GM19193 (cell line): ENCODE measurements around the gene UBE2O.
A peak's percentile ranks its signal among the peaks of the same experiment; 100 is the strongest.

ENCODE experiments used
- POLR2A ChIP-seq: IDR thresholded peaks from 4 replicates; pipeline ENCODE4 v1.6.1; 2011; ENCODE audit not compliant: insufficient read depth, insufficient read length; ENCODE audit errors: extremely low read depth

Gene UBE2O

GRCh38 chr17:76452660-76453430 is at the start of gene UBE2O:
Gene UBE2O, minus strand, starts transcription at chr17:76453152. Its CDS starts 11 bp downstream, at chr17:76453141.
- peak; percentile 68 for TF ChIP-seq POLR2A

DNA sequence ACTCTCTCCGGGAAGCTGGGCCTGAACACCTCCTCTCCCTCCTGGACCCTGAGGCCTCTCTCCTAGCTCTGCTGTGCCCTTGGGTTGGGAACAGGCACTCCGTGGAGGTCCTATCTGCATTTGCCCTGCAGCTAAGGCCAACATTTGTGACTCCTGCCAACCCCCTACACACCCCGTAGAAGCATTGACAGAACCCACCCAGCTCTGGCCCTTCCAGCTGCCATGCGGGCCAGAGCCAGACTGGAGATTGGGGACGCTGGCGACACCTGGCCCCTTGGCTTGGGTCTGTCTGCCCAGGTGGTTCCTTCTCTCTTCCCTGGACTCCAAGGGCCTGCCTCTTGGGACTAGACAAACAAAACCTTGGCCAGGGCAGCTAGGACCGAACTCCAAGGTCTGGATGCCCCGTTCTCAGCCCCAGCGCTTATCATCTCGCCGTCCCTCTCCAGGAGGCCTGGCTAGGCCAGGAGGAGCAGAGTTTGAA is 48.9 kb upstream of the UBE2O start:
- TF ChIP-seq POLR2A: no peak

DNA sequence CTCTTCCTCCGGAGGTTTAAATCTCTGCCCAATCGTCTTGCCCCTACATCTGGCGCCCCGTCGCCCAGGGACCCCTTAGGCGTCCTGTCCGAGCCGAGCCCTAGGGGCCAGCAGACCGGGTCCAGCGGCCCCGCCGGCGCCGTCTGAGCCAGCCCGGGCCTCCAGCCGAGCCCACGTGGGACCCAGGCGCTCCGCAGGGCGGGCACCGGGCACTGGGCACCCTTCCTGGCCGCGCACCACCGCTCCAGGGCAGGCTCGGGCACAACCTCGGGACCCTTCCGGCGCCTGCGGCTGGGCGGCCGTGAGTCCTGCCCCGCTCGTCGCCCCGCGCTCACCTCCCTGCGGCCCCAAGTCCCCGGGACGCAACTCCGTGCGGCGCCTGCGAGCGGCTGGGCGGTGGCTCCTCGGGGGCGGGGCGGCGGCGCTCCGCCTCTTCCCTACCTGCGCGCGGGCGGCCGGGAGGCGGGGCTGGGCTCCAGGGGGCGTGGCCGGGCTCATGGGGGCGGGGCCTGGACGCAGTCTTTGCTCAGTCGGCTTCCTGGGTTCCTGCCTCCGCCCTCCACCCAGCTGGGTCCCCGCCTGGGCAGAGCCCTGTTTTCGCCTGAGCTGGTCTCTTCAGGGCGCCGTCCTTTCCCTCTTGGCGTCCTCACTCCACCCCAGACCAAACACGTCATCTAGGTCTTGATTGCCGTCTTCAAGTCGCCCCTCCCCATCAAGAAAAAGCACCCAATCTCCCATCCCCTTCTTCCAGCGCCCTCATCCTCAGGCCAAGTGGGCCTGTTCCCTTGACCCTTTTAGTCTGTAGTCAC is 48.3 kb upstream of the UBE2O start, which contains the start of gene RHBDF2:
TSS of gene RHBDF2 (minus strand) at position 406 of the 809 bp plus-strand sequence. CDS start 19,899 bp downstream, outside the sequence.
- TF ChIP-seq POLR2A: peak; percentile 85

DNA sequence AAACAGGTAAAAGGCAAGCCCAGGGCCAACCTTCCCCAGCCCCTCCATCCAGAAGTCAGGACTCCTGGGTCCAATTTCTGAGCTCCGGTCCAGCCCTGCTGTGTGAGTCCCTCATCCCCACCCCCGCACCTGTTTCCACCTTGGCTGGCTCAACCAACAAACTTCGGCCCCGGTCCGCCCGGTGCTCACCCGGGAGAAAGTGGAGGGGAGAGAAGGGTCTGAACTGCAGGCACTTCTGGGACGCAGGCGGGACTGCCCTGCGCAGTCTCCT is 47.7 kb upstream of the UBE2O start:
- no peak for TF ChIP-seq POLR2A

- no peak for TF ChIP-seq POLR2A
Observed at GRCh38 chr17:76500074-76500746, 47.3 kb upstream of the UBE2O start.

GRCh38 chr17:76499267-76499667 is 46.3 kb upstream of the UBE2O start:
- no peak for TF ChIP-seq POLR2A

DNA sequence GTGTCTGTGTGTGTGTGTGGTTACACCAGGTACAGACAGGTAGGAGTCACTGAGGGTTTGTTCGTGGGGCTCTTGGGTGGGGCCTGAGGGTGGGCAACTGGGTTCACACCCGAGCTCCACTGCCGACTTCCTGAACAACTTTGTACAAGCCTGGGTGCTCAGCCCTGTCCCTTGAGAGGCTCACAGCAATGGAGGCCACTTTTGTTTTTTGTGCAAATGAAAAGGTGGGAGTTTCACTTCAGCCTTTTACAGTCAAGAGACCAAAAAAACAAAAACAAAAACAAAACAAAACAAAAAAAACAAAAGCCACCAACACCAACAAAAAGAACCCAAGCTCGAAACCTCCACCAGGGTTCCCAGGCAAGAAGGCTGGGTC is 45.9 kb upstream of the UBE2O start:
- TF ChIP-seq POLR2A: no peak

DNA sequence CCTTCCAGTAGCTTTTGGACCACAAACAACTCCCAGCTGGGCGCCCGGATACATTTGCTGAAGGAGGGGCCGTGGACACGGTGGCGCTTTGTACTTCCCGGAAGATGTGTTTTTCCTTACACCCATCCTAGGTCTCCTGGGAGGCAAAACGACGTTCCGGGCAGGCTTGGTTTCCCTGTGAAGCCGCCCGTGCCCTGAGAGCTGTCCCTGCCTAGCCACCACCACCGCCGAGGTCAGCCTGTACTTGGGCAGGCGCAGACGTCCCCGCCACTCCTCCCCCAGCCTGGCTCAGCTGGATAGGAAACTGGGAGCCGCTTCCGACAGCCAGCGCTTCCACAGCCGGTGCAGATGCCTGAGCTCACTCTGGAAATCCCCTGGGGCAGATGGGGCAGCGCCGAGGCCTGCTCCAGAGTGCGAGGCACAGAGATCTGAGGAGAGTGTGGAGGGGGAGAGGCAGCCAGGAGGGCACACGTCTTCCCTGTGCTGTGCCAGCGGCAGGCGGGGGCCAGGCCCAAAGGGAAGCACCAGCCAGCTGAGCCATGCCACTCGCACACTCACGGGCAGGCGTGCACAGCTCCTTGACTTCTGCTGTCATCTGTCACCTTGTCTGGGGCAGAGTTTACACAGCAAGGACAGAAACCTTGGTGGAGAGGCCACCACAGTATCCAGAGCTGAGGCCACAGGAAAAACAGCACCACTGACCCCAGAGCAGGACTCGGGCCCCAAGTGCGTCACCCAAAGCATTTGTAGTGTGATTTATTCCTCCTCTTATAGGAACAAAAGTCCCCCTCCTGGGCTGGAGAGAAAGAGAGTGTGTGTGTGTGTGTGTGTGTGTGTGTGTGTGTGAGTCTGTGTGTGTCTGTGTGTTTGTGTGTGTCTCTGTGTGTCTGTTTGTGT is 45.3 kb upstream of the UBE2O start:
- TF ChIP-seq POLR2A: peak; percentile 15

DNA sequence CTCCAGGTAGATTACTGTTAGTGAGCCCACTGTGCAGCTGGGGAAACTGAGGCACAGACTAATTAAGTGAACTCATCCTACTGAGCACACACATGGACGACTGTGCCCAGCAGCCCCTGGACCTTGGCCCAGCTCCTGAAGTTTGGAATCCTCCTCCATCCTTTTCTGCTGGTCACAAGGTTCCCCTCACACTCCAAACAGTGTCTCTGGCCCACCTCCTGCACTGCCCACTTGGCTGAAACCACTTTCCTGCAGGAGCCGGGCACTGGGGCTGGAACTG is 44.7 kb upstream of the UBE2O start:
- TF ChIP-seq POLR2A: no peak

DNA sequence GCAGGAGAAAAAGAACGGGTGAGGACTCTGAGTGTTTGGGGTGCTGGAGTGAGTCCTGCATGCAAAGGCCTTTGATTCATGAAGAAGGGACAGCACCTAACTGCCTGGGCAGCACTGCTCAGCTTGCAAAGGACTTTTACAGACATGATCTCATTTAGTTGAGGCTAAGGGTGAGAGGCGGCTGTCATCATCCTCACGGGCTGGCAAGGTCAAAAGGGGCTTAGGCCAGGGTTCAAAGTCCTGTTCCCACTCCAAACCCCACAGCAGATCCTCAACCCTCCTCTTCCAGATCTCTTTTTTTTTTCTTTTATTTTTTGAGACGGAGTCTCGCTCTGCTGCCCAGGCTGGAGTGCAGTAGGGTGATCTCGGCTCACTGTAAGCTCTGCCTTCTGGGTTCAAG is 43.5 kb upstream of the UBE2O start:
- TF ChIP-seq POLR2A: no peak

- no peak for TF ChIP-seq POLR2A
Observed at GRCh38 chr17:76495663-76496400, 42.9 kb upstream of the UBE2O start.

DNA sequence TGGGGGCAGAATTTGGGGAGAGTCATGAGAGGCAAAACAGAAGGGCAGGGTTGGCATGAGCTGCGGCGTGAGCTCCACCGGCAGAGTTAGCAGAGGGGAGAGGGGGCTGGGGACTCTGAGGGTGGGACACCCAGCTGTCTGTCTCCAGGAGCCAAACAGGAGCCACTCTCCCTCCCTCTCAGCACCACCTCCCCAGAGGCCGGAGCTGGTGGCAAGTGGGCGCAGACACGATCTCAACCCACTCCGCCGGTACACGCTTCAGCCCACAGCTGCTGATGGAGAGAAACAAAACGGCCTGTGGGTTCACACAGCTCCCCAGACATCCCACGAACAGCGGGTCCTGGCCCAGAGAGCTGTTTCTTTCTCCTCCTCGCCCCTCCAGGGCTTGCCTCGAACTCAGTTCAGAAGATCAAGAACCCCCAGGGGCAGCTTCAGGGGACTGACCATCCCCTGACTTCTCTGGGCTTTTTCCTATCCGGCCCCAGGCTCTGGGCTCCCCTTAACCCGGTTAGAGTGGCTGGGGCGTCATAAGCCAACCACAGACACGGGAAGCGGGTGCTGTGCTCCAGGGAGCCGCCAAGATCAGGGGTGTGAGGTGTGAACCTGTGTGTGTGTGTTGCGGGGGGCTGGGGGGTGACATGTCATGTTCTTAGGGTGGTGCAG is 40.7 kb upstream of the UBE2O start:
- peak; percentile 17 for TF ChIP-seq POLR2A

- peak; percentile 42 for TF ChIP-seq POLR2A
Observed at GRCh38 chr17:76492989-76493501, 40.1 kb upstream of the UBE2O start.

- no peak for TF ChIP-seq POLR2A
Observed at GRCh38 chr17:76492123-76492988, 39.4 kb upstream of the UBE2O start.
